ENCODE data around the gene CFAP58.
A peak's percentile ranks its signal among the peaks of the same experiment; 100 is the strongest.
"Not testable (repeated sequence)": the region's sequence is repeated elsewhere in the genome, so short reads cannot be mapped to it uniquely, and the experiment has no call there.

CFAP58 gene

DNA sequence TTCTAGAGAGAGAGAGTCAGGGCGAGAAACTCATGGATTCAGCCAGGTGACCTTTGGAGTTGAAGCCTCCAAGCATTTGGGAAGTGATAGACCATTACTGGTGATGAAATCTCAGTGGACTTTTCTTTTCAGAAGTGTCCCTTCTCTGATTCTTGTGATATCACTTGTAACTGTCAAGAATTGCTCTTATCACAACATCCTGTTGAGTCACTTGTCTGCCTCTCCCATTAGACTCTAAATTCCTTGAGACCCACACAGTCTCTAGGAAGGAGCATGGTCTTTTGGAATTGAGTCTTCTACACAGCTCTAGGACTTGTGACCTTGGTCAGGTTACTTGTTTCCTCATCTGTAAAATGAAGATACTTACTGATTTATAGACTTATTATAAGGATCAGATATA is 81.0 kb downstream of the CFAP58 start:
- no peak for DNase-seq (ENCODE audit: low read depth, low spot score)

DNA sequence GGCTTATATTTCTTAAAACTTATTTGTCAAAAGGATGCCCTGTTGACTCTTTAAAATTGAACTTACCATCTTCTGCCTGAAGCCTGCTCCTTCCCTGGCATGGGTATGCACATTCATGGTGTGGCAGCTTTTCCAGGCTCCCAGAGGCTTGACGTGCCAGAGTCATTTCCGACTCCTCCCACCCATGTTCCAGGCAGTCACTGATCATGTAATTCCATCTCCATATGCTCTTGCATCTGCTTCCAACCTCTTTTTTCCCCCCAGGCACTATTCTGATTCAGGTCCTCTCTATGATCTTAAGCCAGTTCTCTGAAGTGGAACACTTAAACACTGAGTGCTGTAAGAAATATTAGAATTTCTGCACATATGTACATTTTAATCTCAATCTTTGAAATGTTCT is 82.2 kb downstream of the CFAP58 start:
- no peak for DNase-seq (ENCODE audit: low read depth, low spot score)

DNA sequence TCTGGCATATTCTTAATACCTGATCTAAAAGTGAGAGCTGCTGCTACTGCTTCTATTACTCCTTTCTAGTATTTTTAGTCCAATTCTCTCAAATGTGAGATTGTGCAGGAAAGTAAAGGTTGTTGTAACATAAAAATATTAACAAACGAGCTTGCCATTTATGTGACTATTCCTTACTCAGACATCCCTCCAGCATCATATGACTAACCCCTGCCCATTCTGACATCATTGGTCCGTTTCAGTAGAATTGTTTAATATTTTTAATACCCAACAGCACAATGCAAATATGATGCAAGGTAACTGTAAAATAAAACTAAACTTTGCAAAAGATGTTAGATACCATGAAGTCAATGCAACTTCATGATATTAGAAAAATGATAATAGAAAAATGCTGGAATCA is 83.6 kb downstream of the CFAP58 start:
- DNase-seq (ENCODE audit: low read depth, low spot score), result no peak

DNA sequence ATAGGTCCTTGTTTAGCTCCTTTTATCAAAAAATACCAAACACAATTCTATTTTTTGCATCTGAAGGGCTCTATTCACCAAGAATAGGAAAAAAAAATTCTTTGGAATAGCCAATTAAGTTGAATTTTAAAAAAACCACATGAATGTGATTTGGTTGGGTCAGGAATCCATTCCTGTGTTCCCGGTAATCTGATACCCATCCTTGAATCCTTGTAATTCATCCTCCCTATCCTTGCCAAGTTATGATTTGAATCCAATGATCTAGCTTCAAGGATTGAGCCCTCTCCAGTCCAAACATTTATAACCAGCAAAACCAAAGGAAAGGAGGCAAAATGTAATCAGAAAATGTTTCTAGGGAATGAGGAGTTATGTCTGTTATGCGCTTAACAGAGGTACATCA is 86.6 kb downstream of the CFAP58 start:
- no peak for DNase-seq (ENCODE audit: low read depth, low spot score)

DNA sequence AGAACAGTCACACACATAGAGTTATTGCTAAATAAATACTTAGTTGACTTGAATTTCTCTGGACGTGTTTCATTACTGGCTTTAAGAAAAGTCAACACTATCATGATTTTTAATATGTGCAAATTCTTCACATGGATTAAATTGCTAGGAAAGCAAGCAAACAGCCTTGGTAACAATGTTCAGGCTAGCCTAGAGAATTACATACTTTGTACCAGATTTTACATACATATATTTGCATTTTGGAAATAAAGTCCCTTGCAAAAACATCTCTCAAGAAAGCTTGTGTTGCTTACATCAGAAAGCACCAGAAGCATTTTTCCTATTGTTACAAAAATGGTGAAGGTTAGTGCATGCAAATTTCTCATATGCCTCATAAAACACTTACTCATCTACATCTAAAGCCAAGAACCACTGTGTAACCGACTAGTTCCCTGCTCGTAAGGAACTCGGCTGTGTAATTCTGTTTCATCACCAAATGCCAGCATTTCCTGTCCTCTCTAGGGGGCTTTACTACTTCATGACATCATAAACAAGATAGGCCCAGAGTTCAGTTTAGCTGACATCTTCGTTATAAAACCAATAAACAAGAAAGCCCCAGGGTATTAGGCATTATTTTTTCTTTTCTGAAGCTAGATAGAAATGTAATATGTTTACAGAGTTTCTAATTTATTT is 87.8 kb downstream of the CFAP58 start:
- DNase-seq (ENCODE audit: low read depth, low spot score), result peak; percentile 39

DNA sequence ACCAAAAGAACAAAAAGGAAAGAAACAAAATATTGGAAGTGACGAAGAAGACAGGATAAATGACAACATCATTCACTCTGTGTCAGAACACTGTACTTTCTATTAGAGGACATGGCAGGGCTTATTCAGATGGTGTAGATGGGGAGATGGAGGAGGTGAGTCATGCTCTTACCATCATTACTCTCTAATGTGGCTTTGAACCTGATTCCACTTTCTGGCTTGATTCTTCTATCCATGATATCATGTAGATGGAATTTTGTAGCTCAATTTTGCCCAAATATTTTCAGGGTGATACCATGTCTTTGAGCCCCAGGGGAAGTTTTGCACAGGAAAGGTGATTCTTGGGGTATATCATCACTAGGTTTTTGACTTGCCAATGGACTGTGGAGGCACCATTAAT is 91.7 kb downstream of the CFAP58 start:
- no peak for DNase-seq (ENCODE audit: low read depth, low spot score)

DNA sequence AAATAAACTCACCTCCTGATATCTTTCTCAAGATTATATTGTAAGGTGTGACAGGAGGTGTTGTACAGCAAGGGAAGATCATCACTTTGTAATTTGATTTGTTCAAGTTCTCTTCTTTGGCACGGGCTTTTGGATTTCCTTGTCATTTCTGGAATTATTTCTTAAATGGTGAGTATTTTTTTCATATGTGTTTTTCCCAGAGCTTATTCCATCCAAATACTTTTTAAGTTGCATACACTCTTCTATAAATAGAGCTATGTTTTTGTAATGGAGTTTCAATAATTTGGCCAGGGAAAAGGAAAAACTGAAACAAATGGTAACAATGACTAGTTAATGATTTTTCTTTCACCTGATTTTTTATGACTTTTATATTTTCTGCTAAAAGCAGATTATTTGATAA is 92.5 kb downstream of the CFAP58 start:
- no peak for DNase-seq (ENCODE audit: low read depth, low spot score)

DNA sequence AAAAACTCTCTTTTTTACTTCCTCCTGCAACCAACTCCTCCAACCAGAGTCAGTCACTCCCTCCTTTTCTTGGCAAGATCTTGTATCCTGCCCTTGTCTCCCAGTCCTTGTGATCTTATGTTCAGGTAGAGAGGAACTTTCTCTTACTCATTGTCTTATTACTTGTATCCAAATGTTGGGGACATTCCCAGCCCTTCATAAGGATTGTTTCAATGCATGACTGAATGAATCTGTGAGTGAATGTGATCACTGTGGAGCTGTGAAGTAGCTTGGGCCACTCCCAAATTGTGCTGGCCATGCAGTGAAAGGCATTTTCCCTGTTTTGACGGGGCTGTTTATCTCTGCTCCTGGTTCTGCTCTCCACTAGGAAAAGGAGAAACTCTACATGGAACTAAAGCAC is 93.7 kb downstream of the CFAP58 start:
- DNase-seq (ENCODE audit: low read depth, low spot score), result no peak

DNA sequence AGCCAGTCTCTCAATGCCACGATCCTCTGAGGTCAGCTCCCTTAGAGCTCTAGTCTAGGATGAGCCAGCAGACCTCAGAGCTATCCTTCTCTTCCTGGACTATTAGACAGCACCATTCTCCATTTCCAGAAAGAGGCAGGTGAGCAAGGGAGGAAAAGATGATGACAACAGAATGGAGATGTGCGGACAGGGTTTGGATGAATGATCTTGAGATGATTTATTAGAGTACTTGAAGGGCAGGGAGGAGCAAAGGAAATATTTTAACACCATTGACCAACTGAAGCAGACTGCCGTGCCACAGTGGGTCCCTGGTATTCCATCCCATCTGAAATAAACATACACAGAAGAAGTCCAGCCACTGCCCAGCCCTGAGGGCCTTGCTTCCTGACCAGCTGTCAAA is 94.3 kb downstream of the CFAP58 start:
- no peak for DNase-seq (ENCODE audit: low read depth, low spot score)

DNA sequence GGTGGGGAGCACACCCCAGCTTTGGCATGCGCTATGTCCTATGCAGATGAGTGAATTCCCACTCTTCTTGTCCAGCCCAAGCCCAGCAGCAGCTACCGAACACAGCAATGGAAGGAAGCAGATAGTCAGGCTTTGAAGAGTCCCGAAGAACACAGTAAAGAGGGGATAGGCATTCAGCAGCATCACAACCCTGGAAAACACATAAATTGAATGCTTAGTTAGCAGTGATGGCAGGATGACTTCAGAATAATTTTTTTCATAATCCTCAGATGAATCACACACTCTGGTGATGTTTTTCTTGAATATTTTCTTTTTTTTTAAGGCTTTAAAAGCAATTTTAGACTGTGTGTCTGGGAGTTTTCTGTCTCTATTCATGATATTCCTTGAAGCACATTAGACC is 95.8 kb downstream of the CFAP58 start:
- DNase-seq (ENCODE audit: low read depth, low spot score), result no peak

DNA sequence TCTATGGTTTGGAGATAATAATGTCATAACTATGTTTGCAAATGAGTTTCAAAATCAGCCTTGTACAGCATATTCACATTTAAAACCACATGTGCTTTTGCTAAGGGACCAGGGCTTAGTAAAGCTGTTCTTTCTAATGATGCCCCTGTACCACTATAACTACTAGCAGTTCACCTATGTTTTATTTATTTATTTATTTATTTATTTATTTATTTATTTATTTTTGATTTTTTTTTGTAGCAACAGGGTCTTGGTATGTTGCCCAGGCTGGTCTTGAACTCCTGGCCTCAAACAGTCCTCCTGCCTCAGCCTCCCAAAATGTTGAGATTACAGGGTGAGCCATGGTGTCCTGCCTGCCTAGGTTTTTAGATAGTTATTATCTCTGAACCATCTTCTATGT is 96.9 kb downstream of the CFAP58 start:
- DNase-seq (ENCODE audit: low read depth, low spot score), result no peak

DNA sequence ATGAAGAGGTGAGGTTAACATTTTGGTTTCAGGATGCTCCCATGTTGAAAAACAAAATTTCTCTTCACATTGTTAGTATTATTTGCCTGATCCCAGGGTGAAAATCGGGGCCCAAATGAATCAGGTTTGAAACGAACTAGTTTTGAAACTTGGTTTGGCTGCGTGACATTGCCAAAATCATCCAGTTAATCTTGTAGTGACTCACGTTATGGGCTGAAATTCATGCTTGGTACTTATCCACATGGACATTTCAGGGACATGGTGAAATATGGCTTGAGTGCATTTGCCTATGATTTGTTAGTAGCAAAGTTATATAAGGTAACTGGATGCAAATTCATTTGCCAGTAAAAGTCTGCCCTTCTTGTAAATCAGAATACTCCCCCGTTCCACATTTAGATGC is 97.3 kb downstream of the CFAP58 start:
- DNase-seq (ENCODE audit: low read depth, low spot score), result no peak

DNA sequence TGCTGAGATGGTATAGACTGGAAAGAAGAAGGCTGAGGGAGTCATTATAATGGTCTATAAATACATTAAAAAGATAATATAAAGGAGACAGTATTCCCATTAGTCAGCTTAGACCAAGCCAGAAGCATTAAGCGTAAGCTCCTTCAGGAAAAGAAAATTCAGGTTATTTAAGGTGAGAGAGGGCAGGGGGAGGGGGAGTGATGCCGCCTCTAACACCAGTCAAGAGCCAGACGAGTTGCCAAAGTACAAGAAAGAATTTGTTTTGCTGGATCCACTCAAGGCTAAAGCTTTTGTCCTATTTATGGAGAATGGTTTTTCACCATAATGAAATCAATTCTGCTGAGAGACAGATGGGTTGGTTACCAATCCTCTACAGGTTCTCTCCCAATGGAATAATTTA is 99.3 kb downstream of the CFAP58 start:
- no peak for DNase-seq (ENCODE audit: low read depth, low spot score)

DNA sequence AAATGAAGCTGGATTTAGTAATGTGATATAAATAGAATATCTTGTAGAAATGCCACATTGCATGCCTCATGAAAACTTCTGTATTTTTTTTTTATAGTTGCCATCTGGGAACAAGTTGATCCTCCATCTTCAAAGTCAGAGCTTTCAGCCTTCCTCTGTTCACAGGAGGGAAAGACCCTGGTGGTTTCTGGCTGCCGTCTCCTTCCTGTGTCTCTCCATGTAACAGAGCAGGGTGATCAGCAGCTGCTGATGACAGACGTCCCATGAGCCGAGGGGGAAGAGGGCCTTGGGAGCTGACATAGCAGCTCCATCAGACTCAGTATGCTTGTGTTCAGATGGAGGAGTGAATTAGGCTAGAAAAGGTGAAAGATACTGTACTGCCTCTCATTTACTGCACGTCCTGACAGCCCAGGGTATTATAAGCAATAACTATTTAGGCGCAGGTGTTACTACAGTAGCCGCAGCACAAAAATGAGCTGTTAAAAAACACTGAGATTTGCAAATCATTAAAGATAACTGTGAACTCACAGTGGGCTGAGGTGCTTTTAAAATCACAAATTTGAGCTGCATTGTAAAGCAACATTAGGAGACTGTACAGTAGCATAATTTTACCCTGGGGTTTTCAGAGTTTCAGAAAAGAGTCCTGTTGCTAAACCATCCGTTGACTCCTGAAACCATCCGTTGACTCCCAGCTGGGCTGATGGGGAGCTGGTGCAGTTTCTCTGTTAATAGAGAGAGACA is 103.3 kb downstream of the CFAP58 start:
- no peak for DNase-seq (ENCODE audit: low read depth, low spot score)

DNA sequence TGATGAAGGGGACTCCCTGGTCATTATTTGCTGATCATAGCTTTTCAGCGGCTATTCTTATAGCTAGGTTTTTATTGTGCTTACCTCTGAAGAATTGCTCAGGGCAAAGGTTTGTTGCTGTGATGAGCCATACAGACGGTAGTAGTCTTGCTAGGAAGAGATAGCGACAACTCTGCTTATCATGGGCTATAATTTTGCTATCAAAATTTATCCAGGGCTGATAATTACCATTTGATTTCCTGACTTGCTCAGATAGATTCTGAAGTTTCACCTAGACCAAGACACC is 103.9 kb downstream of the CFAP58 start:
- DNase-seq (ENCODE audit: low read depth, low spot score), result no peak

DNA sequence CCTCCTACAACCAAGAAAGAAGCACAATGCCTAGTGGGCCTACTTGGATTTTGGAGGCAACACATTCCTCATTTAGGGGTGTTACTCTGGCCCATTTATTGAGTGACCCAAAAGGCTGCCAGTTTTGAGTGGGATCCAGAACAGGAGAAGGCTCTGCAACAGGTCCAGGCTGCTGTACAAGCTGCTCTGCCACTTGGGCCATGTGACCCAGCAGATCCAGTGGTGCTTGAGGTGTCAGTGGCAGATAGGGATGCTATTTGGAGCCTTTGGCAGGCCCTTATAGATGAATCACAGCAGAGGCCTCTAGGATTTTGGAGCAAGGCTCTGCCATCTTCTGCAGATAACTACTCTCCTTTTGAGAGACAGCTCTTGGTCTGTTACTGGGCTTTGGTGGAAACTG is 111.9 kb downstream of the CFAP58 start:
- DNase-seq (ENCODE audit: low read depth, low spot score), result not testable (repeated sequence)

DNA sequence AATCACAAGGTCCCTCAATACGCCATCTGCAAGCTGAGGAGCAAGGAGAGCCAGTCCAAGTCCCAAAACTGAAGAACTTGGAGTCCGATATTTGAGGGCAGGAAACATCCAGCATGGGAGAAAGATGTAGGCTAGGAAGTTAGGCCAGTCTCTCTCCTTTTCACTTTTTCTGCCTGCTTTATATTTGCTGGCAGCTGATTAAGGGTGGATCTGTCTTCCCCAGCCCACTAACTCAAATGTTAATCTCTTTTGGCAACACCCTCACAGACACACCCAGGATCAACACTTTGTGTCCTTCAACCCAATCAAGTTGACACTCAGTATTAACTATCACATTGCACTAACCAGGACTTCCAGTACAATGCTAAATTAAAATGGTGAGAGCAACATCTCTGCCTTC is 115.2 kb downstream of the CFAP58 start:
- DNase-seq (ENCODE audit: low read depth, low spot score), result not testable (repeated sequence)

DNA sequence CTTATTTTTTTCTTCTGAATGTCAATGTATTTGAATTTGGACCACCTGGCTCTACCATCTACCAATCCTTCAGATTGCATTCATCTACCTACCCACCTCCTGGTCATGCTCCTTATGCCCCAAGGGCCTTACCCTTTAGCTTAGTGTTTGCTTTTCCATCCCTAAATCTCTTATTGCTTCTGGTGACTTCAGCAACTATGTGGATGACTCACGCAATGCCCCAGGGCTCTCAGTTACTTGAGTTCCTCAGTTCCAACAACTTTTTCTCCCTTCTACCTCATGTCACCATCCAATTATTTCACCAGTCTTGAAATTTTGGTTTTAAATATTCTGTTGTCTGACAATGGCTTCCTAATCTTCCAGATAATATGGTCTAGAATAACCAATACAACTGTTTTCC is 118.9 kb downstream of the CFAP58 start:
- DNase-seq (ENCODE audit: low read depth, low spot score), result no peak

DNA sequence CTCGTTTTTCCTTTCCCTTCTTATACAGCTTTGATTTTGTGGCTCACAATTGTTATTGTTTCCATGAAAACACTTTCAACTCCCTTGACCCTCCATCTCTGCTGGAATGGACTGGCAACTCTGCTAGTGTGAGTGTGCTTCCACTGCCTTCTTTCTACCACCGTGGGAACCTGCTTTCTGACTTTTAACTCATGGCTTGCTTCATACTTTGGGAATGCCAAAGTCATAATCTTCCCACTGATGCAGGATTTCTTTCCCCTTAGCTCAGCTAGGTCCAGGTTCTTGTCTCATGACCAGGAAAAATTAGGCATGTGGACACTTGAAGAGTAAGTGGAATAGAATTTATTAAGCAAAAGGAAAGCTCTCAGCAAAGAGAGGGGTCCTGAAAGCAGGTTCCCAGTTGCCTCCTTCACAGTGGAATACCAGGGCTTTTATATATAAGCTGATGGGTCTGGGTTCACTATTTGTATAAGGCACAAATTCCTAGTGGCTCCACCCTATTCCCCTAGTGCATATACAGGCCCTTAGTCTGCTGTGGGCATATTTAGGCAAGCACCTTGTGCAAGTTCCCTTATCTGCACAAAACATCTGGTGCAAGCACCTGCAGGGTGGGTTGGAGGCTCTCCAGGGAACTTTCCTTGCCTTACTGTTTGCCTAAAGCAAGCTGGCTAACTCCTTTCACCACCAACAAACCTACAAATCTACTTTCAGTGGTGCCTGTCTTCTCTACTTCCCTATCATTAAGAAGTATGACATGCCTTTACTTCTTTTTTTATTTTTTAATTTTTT is 119.5 kb downstream of the CFAP58 start:
- no peak for DNase-seq (ENCODE audit: low read depth, low spot score)

DNA sequence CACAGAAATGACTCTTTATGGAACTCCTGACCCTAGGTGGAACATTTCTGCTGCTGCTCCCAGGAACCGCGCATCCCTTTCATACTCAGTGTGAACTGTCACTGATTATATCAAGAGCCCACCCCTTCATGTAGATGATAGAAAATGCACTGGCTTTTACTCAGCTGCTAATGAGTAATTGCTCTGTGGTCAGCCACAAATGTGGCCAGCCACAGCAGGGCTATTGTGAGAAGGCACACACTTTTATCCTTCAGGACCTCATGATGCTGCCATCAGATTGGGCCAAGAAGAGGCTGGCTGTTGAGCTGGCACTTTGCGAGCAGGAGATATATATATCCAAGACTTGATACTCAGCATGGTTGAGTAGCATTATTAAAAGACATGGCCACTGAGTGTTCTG is 124.7 kb downstream of the CFAP58 start:
- DNase-seq (ENCODE audit: low read depth, low spot score), result no peak

DNA sequence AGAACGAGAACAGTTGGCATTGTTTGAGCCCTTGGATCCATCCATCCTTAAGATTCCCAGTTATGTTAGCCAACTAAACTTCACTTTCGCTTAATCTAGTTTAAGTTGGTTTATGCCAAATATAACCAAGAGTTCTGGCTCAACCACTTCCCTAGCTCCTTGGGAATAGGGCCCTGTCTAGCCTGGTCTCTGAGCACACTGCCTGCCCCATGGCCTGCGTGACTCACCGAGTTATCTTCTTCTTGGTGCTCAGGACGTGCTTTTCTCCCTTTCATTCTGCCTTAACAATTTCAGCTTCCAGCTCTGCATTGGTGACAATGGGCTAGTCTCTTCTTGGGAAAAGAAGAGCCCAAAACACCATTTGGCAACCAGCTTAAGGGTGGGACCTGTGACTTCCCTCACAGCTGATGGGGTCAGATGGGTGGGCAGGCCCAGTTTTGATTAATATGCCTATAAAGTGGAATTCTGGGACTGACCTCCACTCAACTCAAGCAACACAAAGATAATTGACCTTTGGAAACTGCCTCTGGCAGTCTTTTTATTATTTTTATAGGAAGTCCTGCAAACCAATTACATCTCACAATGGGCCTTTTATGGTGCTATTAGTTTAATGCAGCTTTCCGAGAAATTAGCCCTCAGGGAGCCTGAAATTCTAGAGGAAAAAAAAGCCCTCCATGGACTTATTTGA is 126.4 kb downstream of the CFAP58 start:
- no peak for DNase-seq (ENCODE audit: low read depth, low spot score)

DNA sequence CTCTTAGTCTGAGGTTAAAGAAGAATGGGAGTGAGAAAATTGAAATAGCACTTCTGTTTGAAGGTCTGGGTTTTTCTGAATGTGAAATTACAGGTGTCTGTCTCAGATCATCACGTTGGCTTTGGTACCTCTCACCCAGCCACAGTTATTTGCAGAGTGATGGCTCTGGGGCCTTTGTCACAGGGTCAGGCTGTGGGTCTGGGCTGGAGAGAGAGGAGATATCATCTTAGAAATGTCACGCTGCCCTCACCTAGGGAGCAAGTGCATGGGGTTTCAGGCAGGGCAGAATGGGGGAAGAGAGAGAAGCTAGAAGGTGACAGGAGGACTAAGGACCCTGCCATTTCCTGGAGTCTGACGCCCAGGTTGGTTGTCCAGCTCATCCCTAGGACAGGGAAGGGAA is 127.2 kb downstream of the CFAP58 start:
- no peak for DNase-seq (ENCODE audit: low read depth, low spot score)
